Left kidney (tissue), 8 donors: ENCODE results near the gene RNF103. TPM values are rescaled to one million over a fixed set of nuclear protein-coding genes. Genes with fewer than 3 reads are reported as not detected.
A peak's percentile ranks its signal among the peaks of the same experiment; 100 is the strongest.
"Not testable (repeated sequence)": the region's sequence is repeated elsewhere in the genome, so short reads cannot be mapped to it uniquely, and the experiment has no call there.

Source experiments
- DNase-seq: peaks from one replicate; pipeline ENCODE4 v3.0.0-alpha.2; 2013
- long read RNA-seq, 8 donors: transcript quantifications; one replicate each; lab custom pipeline, GENCODE V29; 2026
- polyA plus RNA-seq: library from polyadenylated mRNA; unstranded; fragments of 120-200 nt; gene quantifications from one replicate; pipeline ENCODE4 v1.2.1, GENCODE V29; 2013; ENCODE audit not compliant: insufficient read length

RNF103 gene, protein sequence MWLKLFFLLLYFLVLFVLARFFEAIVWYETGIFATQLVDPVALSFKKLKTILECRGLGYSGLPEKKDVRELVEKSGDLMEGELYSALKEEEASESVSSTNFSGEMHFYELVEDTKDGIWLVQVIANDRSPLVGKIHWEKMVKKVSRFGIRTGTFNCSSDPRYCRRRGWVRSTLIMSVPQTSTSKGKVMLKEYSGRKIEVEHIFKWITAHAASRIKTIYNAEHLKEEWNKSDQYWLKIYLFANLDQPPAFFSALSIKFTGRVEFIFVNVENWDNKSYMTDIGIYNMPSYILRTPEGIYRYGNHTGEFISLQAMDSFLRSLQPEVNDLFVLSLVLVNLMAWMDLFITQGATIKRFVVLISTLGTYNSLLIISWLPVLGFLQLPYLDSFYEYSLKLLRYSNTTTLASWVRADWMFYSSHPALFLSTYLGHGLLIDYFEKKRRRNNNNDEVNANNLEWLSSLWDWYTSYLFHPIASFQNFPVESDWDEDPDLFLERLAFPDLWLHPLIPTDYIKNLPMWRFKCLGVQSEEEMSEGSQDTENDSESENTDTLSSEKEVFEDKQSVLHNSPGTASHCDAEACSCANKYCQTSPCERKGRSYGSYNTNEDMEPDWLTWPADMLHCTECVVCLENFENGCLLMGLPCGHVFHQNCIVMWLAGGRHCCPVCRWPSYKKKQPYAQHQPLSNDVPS
- 39.8 TPM for polyA plus RNA-seq
- long read RNA-seq, donor 1, transcript RNF103-201 (4 exons, 3,477 nt): major isoform, 6 of 6 reads
- long read RNA-seq, donor 1, partial matches to known transcripts: 0 of 6 reads
- long read RNA-seq, donor 1, other reads (novel, unspliced or antisense): 0 of 6 reads
- long read RNA-seq, donor 2, transcript RNF103-201 (4 exons, 3,477 nt): major isoform, 6 of 8 reads
- long read RNA-seq, donor 2, partial matches to known transcripts: 0 of 8 reads
- long read RNA-seq, donor 2, other reads (novel, unspliced or antisense): 0 of 8 reads
- long read RNA-seq, donor 3, full-length matches to known transcripts: 6 of 6 reads
- long read RNA-seq, donor 3, partial matches to known transcripts: 0 of 6 reads
- long read RNA-seq, donor 3, other reads (novel, unspliced or antisense): 0 of 6 reads
- long read RNA-seq, donor 4: 0 reads
- long read RNA-seq, donor 5, full-length matches to known transcripts: 13 of 13 reads
- long read RNA-seq, donor 5, partial matches to known transcripts: 0 of 13 reads
- long read RNA-seq, donor 5, other reads (novel, unspliced or antisense): 0 of 13 reads
- long read RNA-seq, donor 6, transcript RNF103-201 (4 exons, 3,477 nt): major isoform, 11 of 11 reads
- long read RNA-seq, donor 6, partial matches to known transcripts: 0 of 11 reads
- long read RNA-seq, donor 6, other reads (novel, unspliced or antisense): 0 of 11 reads
- long read RNA-seq, donor 7, transcript RNF103-201 (4 exons, 3,477 nt): major isoform, 9 of 9 reads
- long read RNA-seq, donor 7, partial matches to known transcripts: 0 of 9 reads
- long read RNA-seq, donor 7, other reads (novel, unspliced or antisense): 0 of 9 reads
- long read RNA-seq, donor 8, full-length matches to known transcripts: 3 of 3 reads
- long read RNA-seq, donor 8, partial matches to known transcripts: 0 of 3 reads
- long read RNA-seq, donor 8, other reads (novel, unspliced or antisense): 0 of 3 reads

DNA sequence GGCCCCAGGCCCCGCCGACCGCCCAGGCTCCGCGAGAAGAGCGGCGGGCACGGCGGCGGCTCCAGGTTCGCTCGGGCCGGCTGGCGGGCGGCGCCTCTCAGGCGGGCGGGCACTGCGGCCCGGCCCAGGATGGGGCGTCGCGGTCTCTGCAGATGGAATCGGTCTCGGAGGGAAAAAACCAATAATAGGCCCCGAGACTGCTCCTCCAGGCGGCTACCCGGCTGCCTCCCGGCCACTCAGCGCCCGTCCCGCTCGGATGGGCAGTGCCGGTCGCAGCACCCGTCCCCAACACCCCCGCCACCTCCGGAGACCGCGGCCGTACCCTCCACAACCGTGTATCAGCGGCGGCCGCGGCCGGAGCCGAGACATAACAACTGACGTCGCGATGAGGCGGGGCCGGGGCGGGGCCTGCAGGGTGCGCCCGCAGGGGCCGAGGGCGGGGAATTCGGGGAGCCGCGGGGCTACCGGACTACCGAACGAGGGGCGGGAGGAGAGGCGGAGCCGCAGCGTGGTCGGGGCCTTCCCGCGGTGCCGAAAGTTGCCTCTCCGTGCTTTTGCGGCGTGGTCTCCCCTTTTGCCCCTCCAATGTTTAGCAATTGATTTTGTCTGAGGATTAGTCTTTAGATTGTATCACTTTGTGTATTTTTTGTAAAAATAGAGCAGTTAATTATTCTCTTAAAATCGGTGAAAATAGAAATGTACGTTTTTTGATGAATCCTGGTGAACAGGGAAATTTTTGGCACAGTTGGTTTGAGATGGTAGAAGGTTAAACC is at the start of gene RNF103:
Gene RNF103 (minus strand): TSS at position 372 of the 773 bp plus-strand sequence. CDS start 979 bp downstream, outside the sequence.
- DNase-seq: peak; percentile 93

DNA sequence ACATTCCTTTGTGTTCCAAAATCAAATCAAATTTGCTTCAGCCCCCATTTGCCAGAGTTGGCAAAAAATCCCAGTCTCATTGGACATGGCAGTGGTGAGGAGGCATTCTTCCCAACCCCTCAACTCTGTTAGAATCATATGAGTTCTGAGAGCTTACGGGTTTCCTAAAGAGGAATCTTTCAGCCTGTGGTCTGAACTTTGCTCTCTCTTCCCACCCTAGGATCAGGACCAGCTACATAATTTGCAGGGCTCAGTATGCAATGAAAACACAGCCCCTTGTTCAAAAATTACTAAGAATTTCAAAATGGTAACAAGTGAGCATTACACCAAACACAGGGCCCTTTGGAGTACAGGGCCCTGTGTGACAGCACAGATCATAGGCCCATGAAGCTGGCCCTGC is 49.3 kb upstream of the RNF103 start:
- no peak for DNase-seq

DNA sequence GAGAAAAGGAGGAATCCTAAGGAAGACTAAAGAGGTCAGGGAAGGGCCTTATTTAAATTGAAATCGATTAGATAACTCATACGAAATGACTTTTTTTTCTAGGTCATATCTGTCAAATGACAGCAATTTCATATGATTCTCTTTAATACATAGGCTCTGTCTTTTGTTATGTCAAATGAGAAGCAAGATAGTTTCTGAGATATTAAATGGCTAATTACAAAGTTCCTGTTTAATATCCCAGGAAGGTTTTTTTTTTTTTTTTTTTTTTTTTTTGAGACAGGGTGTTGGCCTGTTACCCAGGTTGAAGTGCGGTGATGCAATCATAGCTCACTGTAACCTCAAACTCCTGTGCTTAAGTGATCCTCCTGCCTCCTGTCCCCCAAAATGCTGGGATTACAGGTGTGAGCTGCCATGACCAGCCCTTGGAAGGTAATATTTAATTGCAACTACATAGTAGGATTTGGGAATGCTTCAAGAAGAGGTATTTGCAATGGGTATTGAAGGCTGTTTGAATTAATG is 48.4 kb upstream of the RNF103 start:
- no peak for DNase-seq

DNA sequence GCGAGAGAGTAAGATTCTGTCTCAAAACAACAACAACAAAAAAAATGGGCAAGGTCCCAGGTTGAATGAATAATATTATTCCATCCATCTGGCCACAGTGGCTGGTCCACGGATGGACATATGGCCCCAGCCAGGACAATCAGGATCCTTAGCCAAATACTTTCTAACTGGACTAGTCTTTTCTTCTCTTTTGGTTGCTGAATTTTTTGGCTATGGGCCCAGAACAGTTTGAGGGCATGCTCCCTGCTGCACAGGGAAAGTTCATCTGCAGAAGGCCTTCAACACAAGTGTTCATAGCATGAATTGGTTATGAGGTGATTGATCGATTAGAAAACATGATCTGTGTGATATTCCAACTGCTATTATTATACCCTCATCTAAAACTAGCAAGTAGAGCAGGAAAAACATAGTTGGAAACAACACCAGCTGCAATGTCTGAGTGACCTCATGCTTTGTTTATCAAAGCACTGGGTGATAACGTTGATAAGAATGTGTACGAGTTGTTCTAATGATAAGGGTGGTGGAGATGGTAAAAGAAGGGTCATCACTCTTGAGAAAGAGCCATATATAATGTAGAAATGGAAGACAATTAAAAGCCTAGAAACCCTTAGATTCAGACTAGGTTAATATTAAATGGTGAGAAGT is 47.8 kb upstream of the RNF103 start:
- DNase-seq: no peak

DNA sequence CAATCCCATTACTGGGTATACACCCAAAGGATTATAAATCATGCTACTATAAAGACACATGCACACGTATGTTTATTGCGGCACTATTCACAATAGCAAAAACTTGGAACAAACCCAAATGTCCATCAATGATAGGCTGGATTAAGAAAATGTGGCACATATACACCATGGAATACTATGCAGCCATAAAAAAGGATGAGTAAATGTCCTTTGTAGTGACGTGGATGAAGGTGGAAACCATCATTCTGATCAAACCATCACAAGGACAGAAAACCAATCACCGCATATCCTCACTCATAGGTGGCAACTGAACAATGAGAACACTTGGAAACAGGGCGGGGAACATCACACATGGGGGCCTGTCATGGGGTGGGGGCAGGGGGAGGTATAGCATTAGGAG is 45.7 kb upstream of the RNF103 start:
- DNase-seq: not testable (repeated sequence)

DNA sequence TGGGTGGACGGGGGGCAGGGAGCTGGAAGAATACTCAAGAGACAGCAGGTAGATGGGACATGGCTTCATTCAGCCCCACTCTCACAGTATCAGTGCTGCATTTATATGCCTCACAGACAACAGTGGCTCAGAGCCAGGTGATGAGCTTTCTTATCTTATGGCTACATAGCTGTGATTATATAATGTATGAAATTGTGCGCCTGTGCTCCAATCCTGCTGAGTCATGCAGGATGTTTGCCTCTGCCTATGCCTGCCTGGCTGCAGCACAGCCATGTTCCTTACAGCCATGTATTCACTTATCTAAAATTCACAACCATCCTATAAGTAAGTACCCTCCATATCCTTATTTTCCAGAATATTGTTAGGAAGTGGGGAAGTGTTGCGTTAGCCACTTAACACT is 37.7 kb upstream of the RNF103 start:
- DNase-seq: no peak

DNA sequence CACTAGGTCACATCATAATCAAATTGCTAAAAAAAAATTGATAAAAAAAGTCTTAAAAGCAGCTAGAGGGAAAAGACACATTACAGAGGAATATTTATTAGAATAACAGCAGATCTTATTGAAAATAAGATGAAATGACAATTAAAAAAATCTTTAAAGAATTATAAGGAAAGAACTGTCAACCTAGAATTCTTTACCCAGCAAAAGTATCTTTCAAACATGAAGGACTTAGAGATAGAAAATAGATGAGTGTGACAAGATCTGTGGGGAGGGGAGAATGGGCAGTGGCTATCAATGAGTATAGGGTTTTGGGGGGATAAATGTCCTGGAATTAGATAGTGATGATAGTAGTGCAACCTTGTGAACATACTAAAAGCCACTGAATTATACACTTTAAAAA is 26.5 kb upstream of the RNF103 start:
- no peak for DNase-seq

DNA sequence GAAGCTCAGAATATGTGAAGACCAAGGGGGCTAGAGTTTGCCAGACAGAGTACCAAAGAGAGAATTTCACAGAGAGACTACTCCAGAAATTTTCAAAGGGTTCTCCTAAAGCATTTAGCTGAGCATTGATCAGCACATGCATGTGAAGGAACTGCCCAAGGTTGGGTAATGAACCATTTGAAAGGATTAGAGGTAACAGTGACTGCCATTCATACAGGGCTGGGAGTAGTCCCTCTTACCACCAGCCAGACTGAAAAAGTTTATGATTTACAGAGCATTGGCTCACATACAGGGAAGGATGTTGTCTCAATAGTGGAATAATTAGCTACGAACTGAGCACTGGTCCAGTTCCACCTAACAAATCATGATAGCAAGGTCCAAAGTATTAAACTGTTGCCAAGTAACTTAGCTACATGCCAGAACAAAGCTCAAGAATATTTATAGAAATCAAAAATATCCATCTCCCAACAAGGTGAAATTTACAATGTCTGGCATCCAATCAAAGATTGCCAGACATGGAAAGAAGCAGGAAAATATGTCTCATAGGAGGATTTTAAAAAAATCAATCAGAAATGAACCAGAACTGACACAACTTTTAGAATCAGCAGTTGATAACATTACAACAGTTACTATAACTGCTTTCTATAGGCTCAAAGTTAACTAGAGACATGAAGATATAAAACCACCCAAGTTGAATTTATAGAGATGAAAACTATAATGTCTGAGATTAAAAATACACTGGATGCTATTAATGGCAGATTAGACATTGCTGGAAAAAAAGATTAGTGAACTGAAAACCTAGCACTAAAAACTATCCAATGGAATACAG is 25.7 kb upstream of the RNF103 start:
- no peak for DNase-seq

DNA sequence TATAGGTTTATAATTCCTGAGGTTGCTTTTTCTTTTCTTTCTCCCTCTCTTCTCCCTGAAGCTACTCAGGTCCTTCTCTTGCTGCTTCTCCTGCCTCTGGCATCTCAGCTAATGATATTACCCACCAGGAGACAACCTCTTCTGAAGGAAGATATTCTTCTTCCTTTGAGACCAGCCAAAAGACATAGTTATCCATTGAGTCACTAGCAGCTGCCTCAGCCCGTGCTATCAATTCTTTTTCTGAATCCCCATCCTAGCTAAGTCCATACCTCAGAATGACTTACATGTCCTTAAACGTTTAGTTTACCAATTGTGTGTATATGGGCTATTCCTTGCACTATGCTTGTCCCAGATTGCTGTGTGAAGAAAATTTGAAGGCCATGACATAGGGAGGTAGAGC is 25.0 kb upstream of the RNF103 start:
- no peak for DNase-seq

DNA sequence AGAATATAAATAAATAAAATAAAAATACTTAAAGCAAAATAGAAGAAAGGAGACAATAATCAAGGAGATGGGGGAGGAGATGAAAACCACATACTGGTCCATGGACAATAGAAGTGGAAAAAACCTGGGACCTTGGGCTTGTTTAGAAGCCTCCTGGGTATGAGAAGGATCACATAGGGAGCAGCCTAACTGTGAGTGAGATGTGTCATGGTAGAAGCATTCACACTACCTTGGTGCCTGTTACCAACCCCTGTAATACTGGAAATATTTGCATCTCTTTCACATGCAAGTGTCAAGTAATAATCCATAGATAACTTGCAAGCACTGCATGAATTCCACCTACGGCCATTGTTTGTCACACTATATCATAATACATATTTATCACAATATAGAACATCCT is 23.2 kb upstream of the RNF103 start:
- DNase-seq: no peak

DNA sequence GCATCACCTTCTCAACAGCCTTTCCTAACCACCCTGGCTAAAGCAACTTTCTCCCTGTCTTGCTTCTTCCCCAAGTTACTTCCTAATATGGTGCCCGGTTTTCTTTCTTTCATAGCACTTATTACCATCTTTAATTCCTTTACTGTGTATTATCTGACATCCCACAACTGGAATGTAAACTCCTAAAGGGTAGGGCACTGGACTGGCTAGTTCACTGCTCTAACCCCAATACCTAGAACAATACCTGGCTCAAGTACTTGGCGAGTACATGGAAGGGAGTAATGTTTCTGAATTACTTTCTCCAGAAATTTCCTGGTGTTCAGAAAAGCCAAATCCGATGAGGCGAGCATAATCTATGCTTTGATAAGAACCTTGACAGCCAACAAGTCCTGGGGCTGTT is 22.7 kb upstream of the RNF103 start:
- no peak for DNase-seq

DNA sequence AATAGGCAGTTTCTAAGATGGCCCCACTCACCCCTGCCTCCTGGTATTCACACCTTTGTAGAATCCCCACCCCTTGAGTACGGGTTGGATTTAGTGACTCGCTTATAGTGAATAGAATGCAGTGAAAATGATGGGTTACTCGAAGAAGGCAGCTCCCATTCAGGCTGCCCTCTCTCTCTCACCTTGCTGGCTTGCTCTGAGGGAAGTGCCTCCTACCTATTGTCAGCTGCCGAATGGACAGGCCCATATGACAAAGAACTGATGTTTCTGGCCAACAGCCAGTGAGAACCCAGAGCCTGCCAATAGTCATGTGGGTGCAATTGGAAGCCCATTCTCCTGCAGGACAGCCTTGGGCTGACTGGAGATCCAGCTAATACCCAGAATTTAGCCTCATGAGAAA is 22.1 kb upstream of the RNF103 start:
- DNase-seq: no peak

DNA sequence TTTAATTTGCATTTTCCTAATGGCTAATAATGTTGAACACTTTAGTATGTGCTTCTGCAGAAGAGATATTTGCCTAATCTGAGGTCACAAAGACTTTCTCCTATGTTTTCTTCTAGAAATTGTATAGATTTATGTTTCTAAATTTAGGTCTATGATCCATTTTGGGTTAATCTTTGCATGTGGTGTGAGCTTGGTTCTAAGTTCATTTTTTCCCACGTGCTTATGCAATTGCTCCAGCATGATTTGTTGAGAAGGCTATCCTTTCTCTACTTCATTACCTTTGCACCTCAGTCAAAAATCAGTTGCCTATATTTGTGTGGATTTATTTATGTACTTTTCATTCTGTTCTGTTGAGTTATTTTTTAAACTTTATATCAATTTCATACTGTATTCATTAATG is 15.0 kb upstream of the RNF103 start:
- DNase-seq: no peak

DNA sequence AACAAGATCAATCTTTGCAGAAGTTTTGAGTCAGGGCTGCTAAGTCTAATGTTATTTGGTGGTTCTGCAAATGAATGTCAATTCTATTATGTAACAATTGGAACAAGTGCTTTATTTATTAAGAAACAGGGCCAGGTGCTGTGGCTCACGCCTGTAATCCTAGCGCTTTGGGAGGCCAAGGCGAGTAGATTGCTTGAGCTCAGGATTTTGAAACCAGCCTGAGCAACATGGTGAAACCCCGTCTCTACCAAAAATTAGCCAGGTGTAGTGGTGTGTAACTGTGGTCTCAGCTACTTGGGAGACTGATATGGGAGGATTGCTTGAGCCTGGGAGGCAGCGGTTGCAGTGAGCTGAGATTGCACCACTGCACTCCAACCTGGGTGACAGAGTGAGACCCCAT is 13.2 kb upstream of the RNF103 start:
- DNase-seq: no peak

DNA sequence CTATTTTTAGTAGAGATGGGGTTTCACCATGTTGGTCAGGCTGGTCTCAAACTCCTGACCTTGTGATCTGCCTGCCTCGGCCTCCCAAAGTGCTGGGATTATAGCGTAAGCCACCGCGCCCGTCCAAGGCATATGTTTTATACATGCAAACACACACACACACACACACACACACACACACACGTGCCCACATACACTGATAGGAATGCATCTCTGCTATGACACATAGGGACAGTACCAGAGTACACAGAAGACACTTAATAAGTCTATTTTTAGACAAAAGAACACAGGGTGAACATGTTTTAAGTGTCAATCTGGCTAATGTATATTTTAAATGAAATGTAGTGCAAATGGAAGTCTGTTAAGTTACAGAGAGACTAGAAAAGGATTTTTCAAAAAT is 10.7 kb upstream of the RNF103 start:
- no peak for DNase-seq

DNA sequence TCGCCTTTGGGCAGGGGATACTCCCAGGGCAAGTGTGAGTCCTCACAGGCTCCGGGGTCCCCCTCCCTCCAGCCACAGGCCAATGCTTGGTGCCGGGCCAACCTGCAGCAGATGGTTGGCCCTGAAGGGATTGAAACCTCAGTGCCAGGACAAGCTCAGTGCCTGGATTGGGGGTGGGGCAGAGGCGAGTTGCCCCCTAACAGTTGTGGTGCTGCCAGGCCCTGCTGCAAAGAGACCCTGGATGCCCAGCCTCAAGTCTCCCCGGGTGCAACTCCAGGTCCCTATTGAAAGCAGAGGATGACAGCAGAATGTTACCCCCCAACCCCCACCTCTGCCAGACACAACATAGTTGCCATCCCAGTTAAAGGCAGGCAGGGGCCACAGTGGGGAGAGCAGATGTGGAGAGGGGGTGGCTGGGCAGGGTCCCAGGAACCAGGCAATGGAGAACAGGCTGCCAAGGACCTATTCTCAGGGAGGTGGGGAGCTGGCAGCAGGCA is 9.5 kb upstream of the RNF103 start:
- no peak for DNase-seq

DNA sequence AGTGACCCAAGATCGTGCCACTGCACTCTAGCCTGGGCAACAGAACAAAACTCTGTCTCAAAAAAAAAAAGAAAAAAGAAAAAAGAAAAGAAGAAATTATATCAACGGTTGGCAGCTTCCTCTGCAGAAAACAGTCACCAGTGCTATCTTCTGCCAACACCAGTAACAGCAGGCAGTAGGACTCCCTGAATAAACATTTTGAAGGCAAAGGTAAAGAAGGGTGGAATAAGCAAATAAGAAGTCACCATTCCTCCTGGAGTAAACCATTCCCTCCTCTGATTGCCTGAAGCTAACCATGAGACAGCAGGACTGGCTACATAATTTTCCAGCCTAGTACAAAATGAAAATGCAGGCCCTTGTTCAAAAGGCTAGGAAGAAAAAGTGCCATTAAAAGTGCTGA is 9.0 kb upstream of the RNF103 start:
- DNase-seq: no peak

DNA sequence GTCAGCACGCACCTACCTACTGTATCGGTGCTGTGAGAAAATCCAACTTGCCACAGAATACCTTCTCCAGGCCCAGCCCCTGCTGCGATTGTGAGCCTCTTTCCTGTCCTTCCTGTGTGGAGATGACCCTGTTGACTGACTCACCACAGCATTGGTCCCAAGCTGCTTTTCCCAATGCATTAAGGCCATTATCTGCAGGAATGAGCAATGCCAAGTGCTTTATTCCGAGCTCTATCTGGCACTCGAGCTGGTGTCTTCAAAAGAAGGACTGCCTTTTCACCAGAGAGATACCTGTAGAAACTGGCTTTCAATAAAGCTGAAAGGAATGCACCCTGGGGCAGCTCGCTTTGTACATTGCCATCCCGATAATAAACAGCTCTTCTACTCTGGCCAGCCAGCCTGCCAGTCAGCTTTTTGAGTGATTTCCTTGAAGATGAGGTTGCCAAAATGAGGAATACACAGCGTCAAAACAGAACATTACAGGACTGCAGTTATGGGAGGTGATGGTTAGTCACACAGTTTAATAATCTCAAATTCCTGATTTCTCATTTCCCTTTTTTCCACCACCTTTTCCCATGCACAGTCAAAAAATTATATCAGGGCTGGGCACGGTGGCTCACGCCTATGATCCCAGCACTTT is 8.3 kb upstream of the RNF103 start:
- DNase-seq: no peak
